Measurements from ENCODE around the gene IFNE. TPM values are rescaled to one million over a fixed set of nuclear protein-coding genes. Genes with fewer than 3 reads are reported as not detected.

IFNE gene
- total RNA-seq, 1 donor: 3.6 TPM

GRCh38 chr9:21520501-21521228, 38.6 kb upstream of the IFNE start:
- H3K9me3 ChIP-seq (ENCODE audit: low read depth, low read length): no peaks in the 10 kb centered on the region
- H3K4me2 ChIP-seq (ENCODE audit: insufficient read depth, low read length): no peak overlapping the region
- peaks cover 3% of the 10 kb centered on the region for H3K4me1 ChIP-seq (ENCODE audit: insufficient read depth, low read length)
- no peak overlapping the region for H3K4me3 ChIP-seq (ENCODE audit: insufficient read depth, low read length)
- peaks cover 40% of the 10 kb centered on the region for H3K36me3 ChIP-seq (ENCODE audit: insufficient read depth, low read length)
- DNase-seq (ENCODE audit: insufficient read length, low spot score, missing footprints): no peak
- no peaks in the 10 kb centered on the region for H3K27me3 ChIP-seq (ENCODE audit: insufficient read depth, low read length)
- H3K79me2 ChIP-seq (ENCODE audit: insufficient read depth, low read length): peaks cover 100% of the 10 kb centered on the region
- no peak overlapping the region for H3K27ac ChIP-seq (ENCODE audit: low read depth, low read length)
- no peak for TF ChIP-seq CTCF (IDR thresholded peaks at IDR 0.05; ENCODE audit: extremely low read depth, low read depth, low read length)
- H4K20me1 ChIP-seq (ENCODE audit: insufficient read depth, low read length): peaks cover 14% of the 10 kb centered on the region
- H2AFZ ChIP-seq (ENCODE audit: low read length): no peak overlapping the region

- peaks cover 32% of the 10 kb centered on the region for H3K36me3 ChIP-seq (ENCODE audit: insufficient read depth, low read length)
- no peak overlapping the region for H3K27ac ChIP-seq (ENCODE audit: low read depth, low read length)
- H3K4me1 ChIP-seq (ENCODE audit: insufficient read depth, low read length): peaks cover 3% of the 10 kb centered on the region
- H2AFZ ChIP-seq (ENCODE audit: low read length): no peak overlapping the region
- H3K27me3 ChIP-seq (ENCODE audit: insufficient read depth, low read length): no peaks in the 10 kb centered on the region
- no peak for DNase-seq (ENCODE audit: insufficient read length, low spot score, missing footprints)
- H3K9me3 ChIP-seq (ENCODE audit: low read depth, low read length): no peaks in the 10 kb centered on the region
- no peak for TF ChIP-seq CTCF (IDR thresholded peaks at IDR 0.05; ENCODE audit: extremely low read depth, low read depth, low read length)
- H3K79me2 ChIP-seq (ENCODE audit: insufficient read depth, low read length): peaks cover 96% of the 10 kb centered on the region
- H4K20me1 ChIP-seq (ENCODE audit: insufficient read depth, low read length): peaks cover 14% of the 10 kb centered on the region
- no peak overlapping the region for H3K4me3 ChIP-seq (ENCODE audit: insufficient read depth, low read length)
- no peak overlapping the region for H3K4me2 ChIP-seq (ENCODE audit: insufficient read depth, low read length)
Observed at GRCh38 chr9:21519855-21520434, 37.8 kb upstream of the IFNE start.

DNA sequence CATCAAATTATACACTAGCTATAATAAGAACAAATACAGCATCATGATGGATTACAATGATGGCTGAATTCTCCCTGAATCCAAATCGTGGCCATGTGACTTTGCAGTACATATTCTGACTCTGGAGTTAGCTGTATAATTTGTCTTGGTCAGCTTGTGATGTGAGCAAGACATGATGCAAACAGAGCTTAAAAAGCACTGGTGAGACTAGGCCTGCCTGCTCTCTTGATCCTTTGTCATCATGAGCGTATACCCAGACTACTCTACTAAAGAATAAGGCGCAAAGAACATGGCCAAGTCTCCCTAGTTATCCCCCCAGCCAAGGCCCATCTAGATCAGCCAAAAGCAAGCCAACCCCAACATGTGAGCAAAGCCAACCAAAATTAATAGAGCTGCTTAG, 34.7 kb upstream of the IFNE start:
- Histone ChIP-seq H3K27me3 (ENCODE audit: insufficient read depth, low read length) (no peaks in the 10 kb centered on the region), H3K4me2 (ENCODE audit: insufficient read depth, low read length) (no peak overlapping the region), H3K27ac (ENCODE audit: low read depth, low read length) (peak overlapping the region; percentile 9), H4K20me1 (ENCODE audit: insufficient read depth, low read length) (peaks cover 26% of the 10 kb centered on the region), H3K36me3 (ENCODE audit: insufficient read depth, low read length) (peaks cover 47% of the 10 kb centered on the region), H3K9me3 (ENCODE audit: low read depth, low read length) (no peaks in the 10 kb centered on the region), H3K4me3 (ENCODE audit: insufficient read depth, low read length) (no peak overlapping the region), H2AFZ (ENCODE audit: low read length) (no peak overlapping the region), H3K4me1 (ENCODE audit: insufficient read depth, low read length) (peaks cover 20% of the 10 kb centered on the region), H3K79me2 (ENCODE audit: insufficient read depth, low read length) (peaks cover 93% of the 10 kb centered on the region)
- no peak for DNase-seq (ENCODE audit: insufficient read length, low spot score, missing footprints)
- TF ChIP-seq CTCF (IDR thresholded peaks at IDR 0.05; ENCODE audit: extremely low read depth, low read depth, low read length): no peak

DNA sequence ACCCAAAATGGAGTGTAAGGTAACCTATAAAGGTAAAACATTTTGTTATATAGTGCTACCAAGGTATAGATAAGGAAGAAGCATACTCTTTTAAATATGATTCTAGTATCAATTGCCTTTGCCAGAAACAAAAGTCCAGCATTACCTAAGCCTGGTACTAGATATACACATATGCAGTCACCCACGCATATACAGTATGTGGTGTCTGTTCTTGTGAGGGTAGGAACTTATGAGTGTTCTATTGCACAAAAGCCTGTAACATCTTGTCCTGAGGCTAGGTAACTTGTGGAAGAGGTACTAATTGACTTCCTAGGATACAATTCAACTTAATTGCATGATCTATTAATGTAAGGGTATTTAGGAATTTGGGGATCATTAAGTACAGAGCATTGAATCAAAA, 31.3 kb upstream of the IFNE start:
- peaks cover 33% of the 10 kb centered on the region for H3K4me1 ChIP-seq (ENCODE audit: insufficient read depth, low read length)
- no peaks in the 10 kb centered on the region for H3K27me3 ChIP-seq (ENCODE audit: insufficient read depth, low read length)
- H3K4me3 ChIP-seq (ENCODE audit: insufficient read depth, low read length): no peak overlapping the region
- peaks cover 49% of the 10 kb centered on the region for H3K36me3 ChIP-seq (ENCODE audit: insufficient read depth, low read length)
- no peak overlapping the region for H2AFZ ChIP-seq (ENCODE audit: low read length)
- no peak for DNase-seq (ENCODE audit: insufficient read length, low spot score, missing footprints)
- no peak for TF ChIP-seq CTCF (IDR thresholded peaks at IDR 0.05; ENCODE audit: extremely low read depth, low read depth, low read length)
- no peak overlapping the region for H3K4me2 ChIP-seq (ENCODE audit: insufficient read depth, low read length)
- no peaks in the 10 kb centered on the region for H3K9me3 ChIP-seq (ENCODE audit: low read depth, low read length)
- H3K27ac ChIP-seq (ENCODE audit: low read depth, low read length): no peak overlapping the region
- peaks cover 87% of the 10 kb centered on the region for H3K79me2 ChIP-seq (ENCODE audit: insufficient read depth, low read length)
- H4K20me1 ChIP-seq (ENCODE audit: insufficient read depth, low read length): peaks cover 30% of the 10 kb centered on the region

Measured in osteoblast (primary cell).